OCI-LY7 (cell line): Measurements from ENCODE around the gene JMJD4. TPM values are rescaled to one million over a fixed set of nuclear protein-coding genes. Genes with fewer than 3 reads are reported as not detected.

ENCODE experiments used
- BruUV-seq: library from RNA; stranded (reverse); fragments of 400-500 nt; replicated peaks from 2 replicates; lab custom pipeline; 2021; lab: Mats Ljungman, UMichigan
- CTCF ChIA-PET: fragments of 300-600 bp; sonication (Branson Sonifier 250); formaldehyde crosslinking; loops from one replicate; lab custom pipeline; 2022; ENCODE audit warnings: antibody characterized with exemption; ENCODE audit not compliant: unreplicated experiment; lab: Charles Lee
- POLR2A ChIA-PET: fragments of 300-600 bp; sonication (Branson Sonifier 250); formaldehyde crosslinking; loops from one replicate; lab custom pipeline; 2022; ENCODE audit warnings: antibody characterized with exemption; lab: Charles Lee
- DNase-seq: peaks from one replicate; pipeline ENCODE4 v3.0.0-alpha.2; 2015; ENCODE audit warnings: low spot score
- H2AFZ ChIP-seq: fragments of 200-600 bp; sonication (generic), shearing (Covaris generic); 2 replicates; pipeline ENCODE4 v1.6.1; 2014; ENCODE audit warnings: mild to moderate bottlenecking, antibody characterized with exemption, low read length, moderate library complexity
- H3K27ac ChIP-seq: fragments of 200-600 bp; sonication (generic); 2 replicates; pipeline ENCODE4 v1.5.1; 2014; ENCODE audit warnings: mixed run types, low read depth, mild to moderate bottlenecking, moderate library complexity, low read length, inconsistent platforms; ENCODE audit not compliant: poor library complexity, severe bottlenecking
- H3K36me3 ChIP-seq: fragments of 200-600 bp; sonication (generic); 2 replicates; pipeline ENCODE4 v1.6.1; 2014; ENCODE audit warnings: mild to moderate bottlenecking, antibody characterized with exemption, low read length, moderate library complexity, mixed read lengths; ENCODE audit not compliant: insufficient read depth
- H3K4me1 ChIP-seq: fragments of 200-600 bp; sonication (generic); 2 replicates; pipeline ENCODE4 v1.5.1; 2014; ENCODE audit warnings: mild to moderate bottlenecking, low read length; ENCODE audit not compliant: insufficient read depth, poor library complexity, severe bottlenecking
- H3K4me2 ChIP-seq: fragments of 200-600 bp; sonication (generic); 2 replicates; pipeline ENCODE4 v1.6.1; 2014; ENCODE audit warnings: mild to moderate bottlenecking, low read length
- H3K4me3 ChIP-seq: fragments of 200-600 bp; sonication (generic); 2 replicates; pipeline ENCODE4 v1.5.1; 2014; ENCODE audit warnings: mild to moderate bottlenecking, low read depth, low read length; ENCODE audit not compliant: poor library complexity, severe bottlenecking
- H3K79me2 ChIP-seq: fragments of 200-600 bp; sonication (generic); 2 replicates; pipeline ENCODE4 v1.6.1; 2016; ENCODE audit warnings: low read depth, mild to moderate bottlenecking, low read length, moderate library complexity, mixed read lengths; ENCODE audit not compliant: insufficient read depth
- H3K9me2 ChIP-seq: fragments of 200-600 bp; sonication (generic); 2 replicates; pipeline ENCODE4 v1.6.1; 2016; ENCODE audit warnings: mild to moderate bottlenecking, low read length, mixed read lengths; ENCODE audit not compliant: insufficient read depth
- H3K9me3 ChIP-seq: fragments of 200-600 bp; sonication (generic); 2 replicates; pipeline ENCODE4 v1.6.1; 2014; ENCODE audit warnings: mild to moderate bottlenecking, mixed run types, low read length, mixed read lengths
- H4K20me1 ChIP-seq: fragments of 200-600 bp; sonication (generic); 2 replicates; pipeline ENCODE4 v1.6.1; 2014; ENCODE audit warnings: mild to moderate bottlenecking, antibody characterized with exemption, low read length, moderate library complexity, mixed read lengths; ENCODE audit not compliant: insufficient read depth
- EZH2phosphoT487 ChIP-seq: fragments of 200-600 bp; sonication (generic); IDR thresholded peaks from 2 replicates; pipeline ENCODE4 v1.6.1; 2018; ENCODE audit warnings: low read depth, borderline replicate concordance, mild to moderate bottlenecking, mixed run types, antibody characterized with exemption, low read length, moderate library complexity, mixed read lengths
- intact Hi-C: fragments of 100-400 bp; cut with micrococcal nuclease; formaldehyde crosslinking; loops from one replicate; pipeline ENCODE4 v1.10.0; 2022; ENCODE audit not compliant: unreplicated experiment
- total RNA-seq, 2 experiments: library from RNA; depleted of rRNA in 1 of 2; stranded (reverse); fragments of >200 nt in 1 of 2; shearing (Covaris generic) in 1 of 2; gene quantifications; 2 replicates each; pipeline ENCODE4 v1.2.3, GENCODE V29; 2014 to 2022
- TF ChIP-seq, protein P1 (sequence below): fragments of 200-600 bp; sonication (generic); conservative IDR thresholded peaks from 2 replicates; pipeline ENCODE4 v1.5.1; 2014; ENCODE audit warnings: mild to moderate bottlenecking, antibody characterized with exemption, low read length, moderate library complexity, mixed read lengths

The JMJD4 gene
- total RNA-seq, 2 experiments from 2014 or later, result 27.8 to 41.8 TPM

DNA sequence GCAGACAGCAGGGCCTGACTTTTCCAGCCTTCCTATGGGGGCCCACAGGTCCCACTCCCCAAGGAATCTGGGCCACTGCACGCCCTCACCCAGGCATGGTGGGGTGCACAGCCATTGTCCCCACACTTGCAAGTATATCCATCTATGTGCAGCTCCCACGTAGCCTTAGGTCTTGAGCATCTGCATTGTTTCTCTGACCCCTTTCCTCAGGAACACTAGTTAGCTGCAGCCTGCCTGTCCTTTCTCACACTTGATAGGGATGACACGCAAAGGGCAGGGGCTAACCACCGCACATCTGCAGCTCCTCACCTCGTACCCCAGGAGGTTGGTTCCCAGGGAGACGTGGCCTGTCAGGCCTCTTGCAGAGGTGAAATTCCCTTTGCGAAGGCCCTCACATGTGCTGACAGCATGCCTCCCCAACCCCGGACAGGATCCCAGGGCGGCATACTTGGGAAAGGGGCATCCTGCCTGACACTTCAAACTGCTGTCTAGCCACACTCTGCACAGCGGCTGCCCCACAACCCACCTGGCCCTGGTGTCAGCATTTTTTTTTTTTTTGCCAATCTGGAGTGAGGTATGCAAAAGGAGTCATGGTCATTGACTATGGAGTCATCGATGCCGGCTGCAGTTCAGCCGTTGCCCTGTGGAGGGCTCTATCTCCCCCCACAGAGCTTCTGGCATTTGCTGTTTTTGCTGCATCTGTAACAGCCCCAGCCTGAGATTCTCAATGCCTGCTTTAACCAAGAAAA, 5.0 kb downstream of the JMJD4 start:
- no TSS peak for BruUV-seq
- DNase-seq, result peak; percentile 69
- CTCF ChIA-PET, result no interaction called here
- intact Hi-C loops, result loop anchor here (5.0 kb wide), 3 partner anchors 57 to 248 kb away; partner anchors contain the start of gene ZNF678
- TF ChIP-seq, protein P1, sequence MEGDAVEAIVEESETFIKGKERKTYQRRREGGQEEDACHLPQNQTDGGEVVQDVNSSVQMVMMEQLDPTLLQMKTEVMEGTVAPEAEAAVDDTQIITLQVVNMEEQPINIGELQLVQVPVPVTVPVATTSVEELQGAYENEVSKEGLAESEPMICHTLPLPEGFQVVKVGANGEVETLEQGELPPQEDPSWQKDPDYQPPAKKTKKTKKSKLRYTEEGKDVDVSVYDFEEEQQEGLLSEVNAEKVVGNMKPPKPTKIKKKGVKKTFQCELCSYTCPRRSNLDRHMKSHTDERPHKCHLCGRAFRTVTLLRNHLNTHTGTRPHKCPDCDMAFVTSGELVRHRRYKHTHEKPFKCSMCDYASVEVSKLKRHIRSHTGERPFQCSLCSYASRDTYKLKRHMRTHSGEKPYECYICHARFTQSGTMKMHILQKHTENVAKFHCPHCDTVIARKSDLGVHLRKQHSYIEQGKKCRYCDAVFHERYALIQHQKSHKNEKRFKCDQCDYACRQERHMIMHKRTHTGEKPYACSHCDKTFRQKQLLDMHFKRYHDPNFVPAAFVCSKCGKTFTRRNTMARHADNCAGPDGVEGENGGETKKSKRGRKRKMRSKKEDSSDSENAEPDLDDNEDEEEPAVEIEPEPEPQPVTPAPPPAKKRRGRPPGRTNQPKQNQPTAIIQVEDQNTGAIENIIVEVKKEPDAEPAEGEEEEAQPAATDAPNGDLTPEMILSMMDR, result peak; percentile 79
- no peak for TF ChIP-seq EZH2phosphoT487
- H3K4me3 ChIP-seq, result no peak overlapping the region
- H2AFZ ChIP-seq, result no peak overlapping the region
- no peak overlapping the region for H3K27ac ChIP-seq
- H3K36me3 ChIP-seq, result peaks cover 24% of the 10 kb centered on the region
- peaks cover 13% of the 10 kb centered on the region for H3K79me2 ChIP-seq
- no peak overlapping the region for H3K4me2 ChIP-seq
- H4K20me1 ChIP-seq, result peaks cover 5% of the 10 kb centered on the region; the same call in 1 of the 2 replicates
- H3K9me3 ChIP-seq, result no peaks in the 10 kb centered on the region
- POLR2A ChIA-PET, result interaction anchor here (0.5 to 0.7 kb wide), 2 partner anchors 363 to 970 kb away, joined by 3 read pairs; no protein-coding TSS in a partner anchor
- peaks cover 39% of the 10 kb centered on the region for H3K4me1 ChIP-seq
- H3K9me2 ChIP-seq, result no peaks in the 10 kb centered on the region

DNA sequence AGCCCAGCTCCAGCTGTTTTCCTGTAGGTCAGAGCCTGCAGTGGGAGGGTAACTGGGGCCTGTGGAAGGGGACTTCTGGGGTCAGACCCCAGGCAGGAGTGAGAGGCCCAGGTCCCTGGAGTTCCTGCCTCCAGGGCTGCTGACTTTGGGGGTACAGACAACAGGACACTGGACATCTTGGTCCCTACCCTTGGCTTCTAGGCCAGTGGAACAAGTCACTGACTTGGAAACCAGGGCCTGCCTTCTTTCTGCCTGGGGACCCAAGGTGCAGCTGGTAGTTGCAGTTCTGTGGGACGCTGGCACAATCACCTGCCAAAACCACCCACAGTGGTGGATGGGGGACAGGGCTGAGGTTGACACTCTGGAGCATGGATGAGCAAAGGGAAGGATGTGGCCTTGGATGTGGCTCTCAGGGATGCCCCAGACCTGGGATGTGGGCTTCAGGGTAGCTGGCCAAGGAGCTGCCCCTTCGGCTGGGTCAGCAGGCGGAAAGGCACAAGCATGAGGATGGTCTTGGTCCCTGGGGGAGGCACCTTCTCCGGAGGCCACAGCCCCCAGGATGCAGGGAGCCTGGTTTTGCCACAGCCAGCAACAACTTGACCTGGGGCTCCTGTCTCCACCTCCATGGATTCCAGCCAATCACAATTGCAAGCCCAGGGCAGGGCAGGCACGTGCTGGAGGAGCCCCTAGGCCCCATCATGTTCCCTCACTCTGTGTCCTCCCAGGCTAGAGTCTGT, 5.8 kb downstream of the JMJD4 start:
- H3K36me3 ChIP-seq, result peaks cover 24% of the 10 kb centered on the region
- no peaks in the 10 kb centered on the region for H3K9me2 ChIP-seq
- H3K4me2 ChIP-seq, result peak overlapping the region; percentile 80
- peaks cover 7% of the 10 kb centered on the region for H3K79me2 ChIP-seq
- DNase-seq, result no peak
- no TSS peak for BruUV-seq
- peaks cover 5% of the 10 kb centered on the region; the same call in 1 of the 2 replicates for H4K20me1 ChIP-seq
- intact Hi-C loops, result loop anchor here (5.0 kb wide), 3 partner anchors 58 to 247 kb away; partner anchors contain the start of gene ZNF678
- TF ChIP-seq, protein P1, result no peak
- no peak for TF ChIP-seq EZH2phosphoT487
- peaks cover 39% of the 10 kb centered on the region for H3K4me1 ChIP-seq
- no peak overlapping the region for H2AFZ ChIP-seq
- peak overlapping the region; percentile 69 for H3K4me3 ChIP-seq
- H3K9me3 ChIP-seq, result no peaks in the 10 kb centered on the region
- ChIA-PET POLR2A (no interaction called here), CTCF (no interaction called here)
- H3K27ac ChIP-seq, result peak overlapping the region; percentile 10
